ELR (cell line): ENCODE data around the gene VSTM1.
"Not testable (repeated sequence)": the region's sequence is repeated elsewhere in the genome, so short reads cannot be mapped to it uniquely, and the experiment has no call there.

Source experiments
- DNase-seq: peaks from one replicate; pipeline ENCODE4 v3.0.0-alpha.2; 2015; ENCODE audit warnings: low read depth

VSTM1 gene

GRCh38 chr19:54063350-54064116 lies at the start of gene VSTM1:
Gene VSTM1 (minus strand): TSS chr19:54063897. CDS start chr19:54063777, 120 bp downstream.
- no peak for DNase-seq

- no peak for DNase-seq
These were observed 46.0 kb upstream of the VSTM1 start for GRCh38 chr19:54109651-54110050.

- DNase-seq = no peak
These were observed 44.8 kb upstream of the VSTM1 start for GRCh38 chr19:54108496-54108895.

- no peak for DNase-seq
These were observed 44.3 kb upstream of the VSTM1 start for GRCh38 chr19:54107876-54108490.

- DNase-seq = no peak
These were observed 43.0 kb upstream of the VSTM1 start for GRCh38 chr19:54106716-54107115.

- DNase-seq = no peak
These were observed 42.1 kb upstream of the VSTM1 start for GRCh38 chr19:54105796-54106195.

GRCh38 chr19:54104998-54105715 lies 41.5 kb upstream of the VSTM1 start:
- no peak for DNase-seq

GRCh38 chr19:54102421-54103169 lies 38.9 kb upstream of the VSTM1 start, which contains the start of gene NDUFA3:
Gene NDUFA3 (plus strand): TSS chr19:54102855. CDS start chr19:54102879, 24 bp downstream.
- peak; percentile 98 for DNase-seq

GRCh38 chr19:54100561-54100960 lies 36.9 kb upstream of the VSTM1 start, which contains the start of gene OSCAR:
Gene OSCAR (minus strand): TSS chr19:54100803. CDS start chr19:54100792, 11 bp downstream.
- peak; percentile 40 for DNase-seq

GRCh38 chr19:54099903-54100255 lies 36.2 kb upstream of the VSTM1 start:
- not testable (repeated sequence) for DNase-seq

GRCh38 chr19:54099190-54099902 lies 35.6 kb upstream of the VSTM1 start:
- DNase-seq = no peak

- peak; percentile 58 for DNase-seq
These were observed 33.0 kb upstream of the VSTM1 start for GRCh38 chr19:54096617-54097106.

GRCh38 chr19:54095859-54096616 lies 32.3 kb upstream of the VSTM1 start:
- DNase-seq = peak; percentile 64

- no peak for DNase-seq
These were observed 31.6 kb upstream of the VSTM1 start for GRCh38 chr19:54095136-54095858.

- no peak for DNase-seq
These were observed 30.8 kb upstream of the VSTM1 start for GRCh38 chr19:54094426-54095000.

- DNase-seq = no peak
These were observed 20.7 kb upstream of the VSTM1 start for GRCh38 chr19:54084410-54084809.

GRCh38 chr19:54081032-54081431 lies 17.3 kb upstream of the VSTM1 start, which contains the start of gene TARM1:
Gene TARM1 (minus strand): TSS chr19:54081365. CDS start chr19:54081340, 25 bp downstream.
- no peak for DNase-seq

- no peak for DNase-seq
These were observed 13.6 kb upstream of the VSTM1 start for GRCh38 chr19:54077334-54077733.

GRCh38 chr19:54074851-54075250 lies 11.2 kb upstream of the VSTM1 start:
- no peak for DNase-seq
